ENCODE results near the gene MXRA7.
A peak's percentile ranks its signal among the peaks of the same experiment; 100 is the strongest.

The MXRA7 gene

GRCh38 chr17:76695059-76695831 is 15.5 kb downstream of the MXRA7 start:
- no peak for DNase-seq

GRCh38 chr17:76691379-76692191 is 19.2 kb downstream of the MXRA7 start:
- no peak for DNase-seq

- DNase-seq, result no peak
These were observed 20.0 kb downstream of the MXRA7 start for GRCh38 chr17:76690596-76691280.

- no peak for DNase-seq
These were observed 20.9 kb downstream of the MXRA7 start for GRCh38 chr17:76689859-76690258.

- DNase-seq, result no peak
These were observed 22.6 kb downstream of the MXRA7 start for GRCh38 chr17:76688165-76688622.

- no peak for DNase-seq
These were observed 23.2 kb downstream of the MXRA7 start for GRCh38 chr17:76687298-76688164.

GRCh38 chr17:76686538-76687297 is 24.0 kb downstream of the MXRA7 start:
- DNase-seq, result no peak

- DNase-seq, result no peak
These were observed 24.9 kb downstream of the MXRA7 start for GRCh38 chr17:76685846-76686245.

GRCh38 chr17:76685366-76685765 is 25.4 kb downstream of the MXRA7 start:
- no peak for DNase-seq

- DNase-seq, result no peak
These were observed 26.0 kb downstream of the MXRA7 start for GRCh38 chr17:76684756-76685155.

- DNase-seq, result no peak
These were observed 26.6 kb downstream of the MXRA7 start for GRCh38 chr17:76683921-76684745.

GRCh38 chr17:76683011-76683755 is 27.6 kb downstream of the MXRA7 start:
- no peak for DNase-seq

GRCh38 chr17:76682296-76682695 is 28.5 kb downstream of the MXRA7 start:
- DNase-seq, result no peak

- peak; percentile 83 for DNase-seq
These were observed 29.3 kb downstream of the MXRA7 start for GRCh38 chr17:76681222-76682137.

GRCh38 chr17:76679239-76679638 is 31.5 kb downstream of the MXRA7 start:
- DNase-seq, result no peak

GRCh38 chr17:76678330-76678729 is 32.4 kb downstream of the MXRA7 start:
- peak; percentile 71 for DNase-seq

- no peak for DNase-seq
These were observed 33.4 kb downstream of the MXRA7 start for GRCh38 chr17:76677406-76677805.

GRCh38 chr17:76676629-76677028 is 34.1 kb downstream of the MXRA7 start:
- DNase-seq, result no peak

GRCh38 chr17:76675648-76676047 is 35.1 kb downstream of the MXRA7 start:
- DNase-seq, result no peak

All from activated effector memory CD4-positive, alpha-beta T cell treated with anti-CD3 and anti-CD28 coated beads, Interleukin-2, amount 50 U/mL, for 16 hours (primary cell).